Measurements from ENCODE around the gene LRRC4C.

- TF ChIP-seq, protein P1, sequence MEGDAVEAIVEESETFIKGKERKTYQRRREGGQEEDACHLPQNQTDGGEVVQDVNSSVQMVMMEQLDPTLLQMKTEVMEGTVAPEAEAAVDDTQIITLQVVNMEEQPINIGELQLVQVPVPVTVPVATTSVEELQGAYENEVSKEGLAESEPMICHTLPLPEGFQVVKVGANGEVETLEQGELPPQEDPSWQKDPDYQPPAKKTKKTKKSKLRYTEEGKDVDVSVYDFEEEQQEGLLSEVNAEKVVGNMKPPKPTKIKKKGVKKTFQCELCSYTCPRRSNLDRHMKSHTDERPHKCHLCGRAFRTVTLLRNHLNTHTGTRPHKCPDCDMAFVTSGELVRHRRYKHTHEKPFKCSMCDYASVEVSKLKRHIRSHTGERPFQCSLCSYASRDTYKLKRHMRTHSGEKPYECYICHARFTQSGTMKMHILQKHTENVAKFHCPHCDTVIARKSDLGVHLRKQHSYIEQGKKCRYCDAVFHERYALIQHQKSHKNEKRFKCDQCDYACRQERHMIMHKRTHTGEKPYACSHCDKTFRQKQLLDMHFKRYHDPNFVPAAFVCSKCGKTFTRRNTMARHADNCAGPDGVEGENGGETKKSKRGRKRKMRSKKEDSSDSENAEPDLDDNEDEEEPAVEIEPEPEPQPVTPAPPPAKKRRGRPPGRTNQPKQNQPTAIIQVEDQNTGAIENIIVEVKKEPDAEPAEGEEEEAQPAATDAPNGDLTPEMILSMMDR (IDR thresholded peaks at IDR 0.05) = no peak
- no peak for TF ChIP-seq POLR2A (IDR thresholded peaks at IDR 0.05)
Measured at GRCh38 chr11:40315122-40315521, 1144.3 kb downstream of the LRRC4C start.

All from Peyer's patch (tissue), 4 donors.